RWPE2 (cell line): ENCODE data around the gene WLS.

Experiments
- ATAC-seq: fragments of 200-7000 bp; cut with Tn5 transposase; 3 replicates; pipeline ENCODE4 v1.9.1; 2021; ENCODE audit warnings: low read depth
- DNase-seq: peaks from one replicate; pipeline ENCODE4 v3.0.0-alpha.2; 2020; ENCODE audit warnings: low spot score
- H3K27ac ChIP-seq: fragments of 450-650 bp; 2 replicates; pipeline ENCODE4 v1.5.1; 2017; ENCODE audit warnings: mild to moderate bottlenecking; ENCODE audit not compliant: poor library complexity, severe bottlenecking
- H3K27me3 ChIP-seq: fragments of 250-450 bp; sonication (Bioruptor Pico); 2 replicates; pipeline ENCODE4 v1.5.1; 2021; ENCODE audit warnings: mild to moderate bottlenecking, moderate library complexity; ENCODE audit not compliant: insufficient read depth, poor library complexity, severe bottlenecking
- H3K36me3 ChIP-seq: fragments of 250-450 bp; sonication (Bioruptor Pico); 2 replicates; pipeline ENCODE4 v1.5.1; 2020; ENCODE audit warnings: low read depth, mild to moderate bottlenecking, moderate library complexity
- H3K4me1 ChIP-seq: fragments of 250-450 bp; sonication (Bioruptor Pico); 2 replicates; pipeline ENCODE4 v1.5.1; 2021; ENCODE audit warnings: mild to moderate bottlenecking, moderate library complexity; ENCODE audit not compliant: insufficient read depth, poor library complexity, severe bottlenecking
- H3K4me3 ChIP-seq: fragments of 250-450 bp; sonication (Bioruptor Pico); 2 replicates; pipeline ENCODE4 v1.5.1; 2021; ENCODE audit warnings: mild to moderate bottlenecking, moderate library complexity; ENCODE audit not compliant: severe bottlenecking
- H3K9me3 ChIP-seq: fragments of 250-450 bp; sonication (Bioruptor Pico); 2 replicates; pipeline ENCODE4 v1.5.1; 2021; ENCODE audit warnings: mild to moderate bottlenecking, moderate library complexity; ENCODE audit not compliant: severe bottlenecking
- CTCF ChIP-seq: fragments of 450-650 bp; IDR thresholded peaks from one replicate; pipeline ENCODE4 v1.5.1; 2017; ENCODE audit warnings: mild to moderate bottlenecking, moderate library complexity; ENCODE audit not compliant: poor library complexity, severe bottlenecking

The WLS gene

GRCh38 chr1:68115308-68115707 lies 117.0 kb downstream of the WLS start:
- Histone ChIP-seq H3K4me1 (no peaks in the 10 kb centered on the region), H3K36me3 (no peaks in the 10 kb centered on the region), H3K27ac (no peak overlapping the region), H3K4me3 (no peak overlapping the region), H3K27me3 (no peaks in the 10 kb centered on the region), H3K9me3 (no peaks in the 10 kb centered on the region)
- TF ChIP-seq CTCF: no peak
- DNase-seq: no peak
- ATAC-seq: no peak

GRCh38 chr1:68113966-68114365 lies 118.4 kb downstream of the WLS start:
- H3K27me3 ChIP-seq: no peaks in the 10 kb centered on the region

GRCh38 chr1:68112835-68113243 lies 119.5 kb downstream of the WLS start:
- H3K27ac ChIP-seq: no peak overlapping the region

More at GRCh38 chr1:68113966-68114365, 118.4 kb downstream of the WLS start:
- no peak overlapping the region for H3K4me3 ChIP-seq
- H3K4me1 ChIP-seq: no peaks in the 10 kb centered on the region
- no peak overlapping the region for H3K27ac ChIP-seq
- DNase-seq: no peak
- no peak for ATAC-seq
- TF ChIP-seq CTCF: no peak
- H3K36me3 ChIP-seq: no peaks in the 10 kb centered on the region
- no peaks in the 10 kb centered on the region for H3K9me3 ChIP-seq

GRCh38 chr1:68111519-68112436 lies 120.5 kb downstream of the WLS start:
- Histone ChIP-seq H3K4me1 (no peaks in the 10 kb centered on the region), H3K27me3 (no peaks in the 10 kb centered on the region), H3K4me3 (no peak overlapping the region), H3K36me3 (no peaks in the 10 kb centered on the region), H3K9me3 (no peaks in the 10 kb centered on the region), H3K27ac (no peak overlapping the region)
- peak; percentile 66 for TF ChIP-seq CTCF
- DNase-seq (no peak), ATAC-seq (peak; percentile 82)

More at GRCh38 chr1:68112835-68113243, 119.5 kb downstream of the WLS start:
- H3K27me3 ChIP-seq: no peaks in the 10 kb centered on the region
- no peak overlapping the region for H3K4me3 ChIP-seq
- ATAC-seq (peak; percentile 86), DNase-seq (no peak)
- H3K36me3 ChIP-seq: no peaks in the 10 kb centered on the region
- no peaks in the 10 kb centered on the region for H3K4me1 ChIP-seq
- H3K9me3 ChIP-seq: no peaks in the 10 kb centered on the region
- no peak for TF ChIP-seq CTCF

GRCh38 chr1:68107771-68108170 lies 124.6 kb downstream of the WLS start:
- TF ChIP-seq CTCF: no peak
- Histone ChIP-seq H3K27me3 (no peaks in the 10 kb centered on the region), H3K4me3 (no peak overlapping the region), H3K9me3 (no peaks in the 10 kb centered on the region), H3K4me1 (no peaks in the 10 kb centered on the region), H3K36me3 (no peaks in the 10 kb centered on the region), H3K27ac (no peak overlapping the region)
- ATAC-seq: no peak; the same call in 2 of the 3 replicates
- DNase-seq: no peak
